GM23338 (cell line): ENCODE measurements around the gene PLS3. TPM values are rescaled to one million over a fixed set of nuclear protein-coding genes. Genes with fewer than 3 reads are reported as not detected.

Experiments used
- ATAC-seq: fragments of 200-7000 bp; cut with Tn5 transposase; 3 replicates; pipeline ENCODE4 v1.9.1; 2020
- DNase-seq: peaks from one replicate; pipeline ENCODE4 v3.0.0-alpha.2; 2015; ENCODE audit warnings: low spot score
- H2AFZ ChIP-seq: fragments of 200-600 bp; sonication (generic); 2 replicates; pipeline ENCODE4 v1.8.0; 2016; ENCODE audit warnings: antibody characterized with exemption, mild to moderate bottlenecking, moderate library complexity
- H3F3A ChIP-seq: fragments of 200-600 bp; sonication (generic); replicated peaks from 2 replicates; pipeline ENCODE4 v1.8.0; 2017; ENCODE audit warnings: antibody characterized with exemption, mixed run types, low read depth
- H3K27ac ChIP-seq: fragments of 200-600 bp; sonication (generic); 2 replicates; pipeline ENCODE4 v1.6.1; 2016; ENCODE audit warnings: low read depth
- H3K27me3 ChIP-seq: fragments of 200-600 bp; sonication (generic); 2 replicates; pipeline ENCODE4 v1.8.0; 2016; ENCODE audit warnings: mild to moderate bottlenecking, mixed run types, moderate library complexity; ENCODE audit not compliant: insufficient read depth
- H3K36me3 ChIP-seq: fragments of 200-600 bp; sonication (generic); 2 replicates; pipeline ENCODE4 v1.8.0; 2016; ENCODE audit warnings: mild to moderate bottlenecking; ENCODE audit not compliant: insufficient read depth
- H3K4me1 ChIP-seq: fragments of 200-600 bp; sonication (generic); 2 replicates; pipeline ENCODE4 v1.8.0; 2016; ENCODE audit warnings: mild to moderate bottlenecking, moderate library complexity; ENCODE audit not compliant: insufficient read depth
- H3K4me2 ChIP-seq: fragments of 200-600 bp; sonication (generic); 2 replicates; pipeline ENCODE4 v1.7.1; 2017; ENCODE audit warnings: mixed run types
- H3K4me3 ChIP-seq: fragments of 200-600 bp; sonication (generic); 2 replicates; pipeline ENCODE4 v1.6.1; 2016; ENCODE audit warnings: mixed run types
- H3K79me2 ChIP-seq: fragments of 200-600 bp; sonication (generic); replicated peaks from 2 replicates; pipeline ENCODE4 v1.8.0; 2017; ENCODE audit warnings: mild to moderate bottlenecking; ENCODE audit not compliant: insufficient read depth
- H3K9me2 ChIP-seq: fragments of 200-600 bp; sonication (generic); 2 replicates; pipeline ENCODE4 v1.8.0; 2017; ENCODE audit not compliant: insufficient read depth
- H4K20me1 ChIP-seq: fragments of 200-600 bp; sonication (generic); replicated peaks from 2 replicates; pipeline ENCODE4 v1.8.0; 2017; ENCODE audit warnings: mild to moderate bottlenecking; ENCODE audit not compliant: insufficient read depth
- H3K27ac Mint-ChIP-seq: 2 replicates; pipeline ENCODE4 v1.8.0; 2020; ENCODE audit warnings: inconsistent platforms, mild to moderate bottlenecking, moderate library complexity, mixed read lengths
- H3K27me3 Mint-ChIP-seq: 3 replicates; pipeline ENCODE4 v1.8.0; 2022; ENCODE audit warnings: low read depth, mild to moderate bottlenecking, moderate library complexity, mixed read lengths, inconsistent platforms; ENCODE audit not compliant: insufficient read depth, poor library complexity
- H3K36me3 Mint-ChIP-seq: 3 replicates; pipeline ENCODE4 v1.8.0; 2021; ENCODE audit warnings: low read depth, mild to moderate bottlenecking, inconsistent platforms, moderate library complexity, mixed read lengths
- H3K4me1 Mint-ChIP-seq: 3 replicates; pipeline ENCODE4 v1.8.0; 2020; ENCODE audit warnings: mild to moderate bottlenecking, inconsistent platforms, mixed read lengths
- H3K4me3 Mint-ChIP-seq: 3 replicates; pipeline ENCODE4 v1.8.0; 2021; ENCODE audit warnings: moderate library complexity, mild to moderate bottlenecking, inconsistent platforms, mixed read lengths
- H3K9me3 Mint-ChIP-seq: 3 replicates; pipeline ENCODE4 v1.8.0; 2020; ENCODE audit warnings: moderate library complexity, mild to moderate bottlenecking, inconsistent platforms, mixed read lengths
- EZH2 ChIP-seq: fragments of 200-600 bp; sonication (generic); IDR thresholded peaks from one replicate; pipeline ENCODE4 v1.8.0; 2017; ENCODE audit warnings: antibody characterized with exemption, mild to moderate bottlenecking, low read depth; ENCODE audit not compliant: unreplicated experiment
- JUNB ChIP-seq: IDR thresholded peaks from one replicate; pipeline ENCODE4 v1.6.1; 2016; ENCODE audit warnings: antibody characterized with exemption; ENCODE audit not compliant: unreplicated experiment
- NANOG ChIP-seq: IDR thresholded peaks from 2 replicates; pipeline ENCODE4 v1.6.1; 2016; ENCODE audit warnings: antibody characterized with exemption, borderline replicate concordance
- POLR2AphosphoS5 ChIP-seq: IDR thresholded peaks from 2 replicates; pipeline ENCODE4 v1.6.1; 2016; ENCODE audit warnings: antibody characterized with exemption, low read depth
- STAT1 ChIP-seq: IDR thresholded peaks from one replicate; pipeline ENCODE4 v1.6.1; 2016; ENCODE audit warnings: antibody characterized with exemption; ENCODE audit not compliant: unreplicated experiment
- ZNF331 ChIP-seq: fragments of 250-450 bp; sonication (Bioruptor Pico); IDR thresholded peaks from 2 replicates; pipeline ENCODE4 v1.5.0; 2020; ENCODE audit warnings: low read depth, mild to moderate bottlenecking, moderate library complexity
- polyA plus RNA-seq: library from polyadenylated mRNA; unstranded; fragments of >200 nt; fragmentation: Nextera tagmentation; extraction: Ambion mirVana; gene quantifications from 2 replicates; pipeline ENCODE4 v1.2.1, GENCODE V29; 2016
- total RNA-seq: library from RNA; depleted of rRNA; stranded (reverse); fragments of >200 nt; shearing (Covaris generic); gene quantifications from 2 replicates; pipeline ENCODE4 v1.2.3, GENCODE V29; 2014
- TF ChIP-seq, protein P1 (sequence below), 2 experiments: fragments of 200-600 bp in 1 of 2; sonication (generic) in 1 of 2; conservative IDR thresholded peaks; 2 replicates each; pipeline versions ENCODE4 v1.5.1 to v1.6.1; 2016 to 2017; ENCODE audit warnings: antibody characterized with exemption in 2 of 2, low read depth in 2 of 2, mild to moderate bottlenecking in 2 of 2, moderate library complexity in 1 of 2
- TF ChIP-seq, protein P2 (sequence below): IDR thresholded peaks from one replicate; pipeline ENCODE4 v1.6.1; 2018; ENCODE audit warnings: antibody characterized with exemption; ENCODE audit not compliant: unreplicated experiment
- TF ChIP-seq, protein P3 (sequence below): fragments of 250-450 bp; sonication (Bioruptor Pico); IDR thresholded peaks from 2 replicates; pipeline ENCODE4 v1.5.0; 2020; ENCODE audit warnings: mild to moderate bottlenecking, moderate library complexity

The PLS3 gene
- total and polyA plus RNA-seq, 2 experiments from 2014 or later: 81.6 to 128 TPM

DNA sequence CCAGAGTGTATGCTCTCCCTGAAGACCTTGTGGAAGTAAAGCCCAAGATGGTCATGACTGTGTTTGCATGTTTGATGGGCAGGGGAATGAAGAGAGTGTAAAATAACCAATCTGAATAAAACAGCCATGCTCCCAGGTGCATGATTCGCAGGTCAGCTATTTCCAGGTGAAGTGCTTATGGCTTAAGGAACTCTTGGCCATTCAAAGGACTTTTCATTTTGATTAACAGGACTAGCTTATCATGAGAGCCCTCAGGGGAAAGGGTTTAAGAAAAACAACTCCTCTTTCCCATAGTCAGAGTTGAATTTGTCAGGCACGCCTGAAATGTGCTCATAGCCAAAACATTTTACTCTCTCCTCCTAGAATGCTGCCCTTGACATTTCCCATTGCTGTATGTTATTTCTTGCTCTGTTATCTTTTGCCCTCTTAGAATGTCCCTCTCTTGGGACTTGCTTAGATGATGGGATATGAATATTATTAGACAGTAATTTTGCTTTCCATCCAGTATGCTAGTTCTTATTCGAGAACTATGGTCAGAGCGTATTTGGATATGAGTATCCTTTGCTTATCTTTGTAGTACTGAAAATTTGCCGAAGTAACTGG is 88.6 kb downstream of the PLS3 start (continued):
- TF ChIP-seq, protein P1, sequence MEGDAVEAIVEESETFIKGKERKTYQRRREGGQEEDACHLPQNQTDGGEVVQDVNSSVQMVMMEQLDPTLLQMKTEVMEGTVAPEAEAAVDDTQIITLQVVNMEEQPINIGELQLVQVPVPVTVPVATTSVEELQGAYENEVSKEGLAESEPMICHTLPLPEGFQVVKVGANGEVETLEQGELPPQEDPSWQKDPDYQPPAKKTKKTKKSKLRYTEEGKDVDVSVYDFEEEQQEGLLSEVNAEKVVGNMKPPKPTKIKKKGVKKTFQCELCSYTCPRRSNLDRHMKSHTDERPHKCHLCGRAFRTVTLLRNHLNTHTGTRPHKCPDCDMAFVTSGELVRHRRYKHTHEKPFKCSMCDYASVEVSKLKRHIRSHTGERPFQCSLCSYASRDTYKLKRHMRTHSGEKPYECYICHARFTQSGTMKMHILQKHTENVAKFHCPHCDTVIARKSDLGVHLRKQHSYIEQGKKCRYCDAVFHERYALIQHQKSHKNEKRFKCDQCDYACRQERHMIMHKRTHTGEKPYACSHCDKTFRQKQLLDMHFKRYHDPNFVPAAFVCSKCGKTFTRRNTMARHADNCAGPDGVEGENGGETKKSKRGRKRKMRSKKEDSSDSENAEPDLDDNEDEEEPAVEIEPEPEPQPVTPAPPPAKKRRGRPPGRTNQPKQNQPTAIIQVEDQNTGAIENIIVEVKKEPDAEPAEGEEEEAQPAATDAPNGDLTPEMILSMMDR (conservative IDR thresholded peaks at IDR 0.05; ENCODE audit: low read depth in 2 of 2): no peak

DNA sequence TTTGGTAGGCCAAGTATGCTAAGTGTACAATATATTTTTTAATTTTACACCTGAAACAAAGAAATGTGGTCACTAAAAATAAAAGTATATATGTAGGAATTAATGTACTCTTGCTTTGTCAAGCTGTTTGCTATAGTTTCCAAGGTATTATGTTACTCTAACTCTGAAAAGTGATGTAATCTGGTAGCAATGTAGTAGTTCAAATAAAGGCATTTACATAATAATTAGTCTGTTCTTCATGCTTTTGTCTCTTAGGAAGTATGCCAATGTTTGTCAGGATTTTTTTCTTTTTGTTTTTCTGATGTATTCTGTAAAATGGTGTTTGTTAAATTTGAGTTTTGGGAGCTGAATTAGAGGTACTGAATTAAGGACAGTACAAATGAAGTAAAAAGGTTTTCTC is 89.5 kb downstream of the PLS3 start:
- peak; percentile 52 for DNase-seq
- Mint-ChIP-seq H3K27me3 (peaks cover 1% of the 10 kb centered on the region), H3K9me3 (no peaks in the 10 kb centered on the region), H3K27ac (peak overlapping the region; percentile 97), H3K36me3 (peaks cover 31% of the 10 kb centered on the region; the same call in 2 of the 3 replicates), H3K4me3 (peak overlapping the region; percentile 54), H3K4me1 (peaks cover 21% of the 10 kb centered on the region)
- peaks cover 13% of the 10 kb centered on the region for H3K4me1 ChIP-seq
- H3K27me3 ChIP-seq: no peaks in the 10 kb centered on the region
- peak overlapping the region; percentile 4; the same call in 1 of the 2 replicates for H3K4me3 ChIP-seq
- no peaks in the 10 kb centered on the region for H4K20me1 ChIP-seq
- H3K9me2 ChIP-seq: no peaks in the 10 kb centered on the region
- peak overlapping the region; percentile 89 for H3K27ac ChIP-seq
- no peaks in the 10 kb centered on the region for H3F3A ChIP-seq
- H3K79me2 ChIP-seq: no peaks in the 10 kb centered on the region
- no peak overlapping the region for H2AFZ ChIP-seq
- ATAC-seq: peak; percentile 75
- H3K4me2 ChIP-seq: peak overlapping the region; percentile 34
- TF ChIP-seq, protein P2, sequence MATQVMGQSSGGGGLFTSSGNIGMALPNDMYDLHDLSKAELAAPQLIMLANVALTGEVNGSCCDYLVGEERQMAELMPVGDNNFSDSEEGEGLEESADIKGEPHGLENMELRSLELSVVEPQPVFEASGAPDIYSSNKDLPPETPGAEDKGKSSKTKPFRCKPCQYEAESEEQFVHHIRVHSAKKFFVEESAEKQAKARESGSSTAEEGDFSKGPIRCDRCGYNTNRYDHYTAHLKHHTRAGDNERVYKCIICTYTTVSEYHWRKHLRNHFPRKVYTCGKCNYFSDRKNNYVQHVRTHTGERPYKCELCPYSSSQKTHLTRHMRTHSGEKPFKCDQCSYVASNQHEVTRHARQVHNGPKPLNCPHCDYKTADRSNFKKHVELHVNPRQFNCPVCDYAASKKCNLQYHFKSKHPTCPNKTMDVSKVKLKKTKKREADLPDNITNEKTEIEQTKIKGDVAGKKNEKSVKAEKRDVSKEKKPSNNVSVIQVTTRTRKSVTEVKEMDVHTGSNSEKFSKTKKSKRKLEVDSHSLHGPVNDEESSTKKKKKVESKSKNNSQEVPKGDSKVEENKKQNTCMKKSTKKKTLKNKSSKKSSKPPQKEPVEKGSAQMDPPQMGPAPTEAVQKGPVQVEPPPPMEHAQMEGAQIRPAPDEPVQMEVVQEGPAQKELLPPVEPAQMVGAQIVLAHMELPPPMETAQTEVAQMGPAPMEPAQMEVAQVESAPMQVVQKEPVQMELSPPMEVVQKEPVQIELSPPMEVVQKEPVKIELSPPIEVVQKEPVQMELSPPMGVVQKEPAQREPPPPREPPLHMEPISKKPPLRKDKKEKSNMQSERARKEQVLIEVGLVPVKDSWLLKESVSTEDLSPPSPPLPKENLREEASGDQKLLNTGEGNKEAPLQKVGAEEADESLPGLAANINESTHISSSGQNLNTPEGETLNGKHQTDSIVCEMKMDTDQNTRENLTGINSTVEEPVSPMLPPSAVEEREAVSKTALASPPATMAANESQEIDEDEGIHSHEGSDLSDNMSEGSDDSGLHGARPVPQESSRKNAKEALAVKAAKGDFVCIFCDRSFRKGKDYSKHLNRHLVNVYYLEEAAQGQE: no peak
- TF ChIP-seq NANOG (peak; percentile 61), POLR2AphosphoS5 (no peak), STAT1 (no peak), JUNB (no peak), ZNF331 (CRISPR knock-in tag) (no peak), EZH2 (no peak)
- TF ChIP-seq, protein P3, sequence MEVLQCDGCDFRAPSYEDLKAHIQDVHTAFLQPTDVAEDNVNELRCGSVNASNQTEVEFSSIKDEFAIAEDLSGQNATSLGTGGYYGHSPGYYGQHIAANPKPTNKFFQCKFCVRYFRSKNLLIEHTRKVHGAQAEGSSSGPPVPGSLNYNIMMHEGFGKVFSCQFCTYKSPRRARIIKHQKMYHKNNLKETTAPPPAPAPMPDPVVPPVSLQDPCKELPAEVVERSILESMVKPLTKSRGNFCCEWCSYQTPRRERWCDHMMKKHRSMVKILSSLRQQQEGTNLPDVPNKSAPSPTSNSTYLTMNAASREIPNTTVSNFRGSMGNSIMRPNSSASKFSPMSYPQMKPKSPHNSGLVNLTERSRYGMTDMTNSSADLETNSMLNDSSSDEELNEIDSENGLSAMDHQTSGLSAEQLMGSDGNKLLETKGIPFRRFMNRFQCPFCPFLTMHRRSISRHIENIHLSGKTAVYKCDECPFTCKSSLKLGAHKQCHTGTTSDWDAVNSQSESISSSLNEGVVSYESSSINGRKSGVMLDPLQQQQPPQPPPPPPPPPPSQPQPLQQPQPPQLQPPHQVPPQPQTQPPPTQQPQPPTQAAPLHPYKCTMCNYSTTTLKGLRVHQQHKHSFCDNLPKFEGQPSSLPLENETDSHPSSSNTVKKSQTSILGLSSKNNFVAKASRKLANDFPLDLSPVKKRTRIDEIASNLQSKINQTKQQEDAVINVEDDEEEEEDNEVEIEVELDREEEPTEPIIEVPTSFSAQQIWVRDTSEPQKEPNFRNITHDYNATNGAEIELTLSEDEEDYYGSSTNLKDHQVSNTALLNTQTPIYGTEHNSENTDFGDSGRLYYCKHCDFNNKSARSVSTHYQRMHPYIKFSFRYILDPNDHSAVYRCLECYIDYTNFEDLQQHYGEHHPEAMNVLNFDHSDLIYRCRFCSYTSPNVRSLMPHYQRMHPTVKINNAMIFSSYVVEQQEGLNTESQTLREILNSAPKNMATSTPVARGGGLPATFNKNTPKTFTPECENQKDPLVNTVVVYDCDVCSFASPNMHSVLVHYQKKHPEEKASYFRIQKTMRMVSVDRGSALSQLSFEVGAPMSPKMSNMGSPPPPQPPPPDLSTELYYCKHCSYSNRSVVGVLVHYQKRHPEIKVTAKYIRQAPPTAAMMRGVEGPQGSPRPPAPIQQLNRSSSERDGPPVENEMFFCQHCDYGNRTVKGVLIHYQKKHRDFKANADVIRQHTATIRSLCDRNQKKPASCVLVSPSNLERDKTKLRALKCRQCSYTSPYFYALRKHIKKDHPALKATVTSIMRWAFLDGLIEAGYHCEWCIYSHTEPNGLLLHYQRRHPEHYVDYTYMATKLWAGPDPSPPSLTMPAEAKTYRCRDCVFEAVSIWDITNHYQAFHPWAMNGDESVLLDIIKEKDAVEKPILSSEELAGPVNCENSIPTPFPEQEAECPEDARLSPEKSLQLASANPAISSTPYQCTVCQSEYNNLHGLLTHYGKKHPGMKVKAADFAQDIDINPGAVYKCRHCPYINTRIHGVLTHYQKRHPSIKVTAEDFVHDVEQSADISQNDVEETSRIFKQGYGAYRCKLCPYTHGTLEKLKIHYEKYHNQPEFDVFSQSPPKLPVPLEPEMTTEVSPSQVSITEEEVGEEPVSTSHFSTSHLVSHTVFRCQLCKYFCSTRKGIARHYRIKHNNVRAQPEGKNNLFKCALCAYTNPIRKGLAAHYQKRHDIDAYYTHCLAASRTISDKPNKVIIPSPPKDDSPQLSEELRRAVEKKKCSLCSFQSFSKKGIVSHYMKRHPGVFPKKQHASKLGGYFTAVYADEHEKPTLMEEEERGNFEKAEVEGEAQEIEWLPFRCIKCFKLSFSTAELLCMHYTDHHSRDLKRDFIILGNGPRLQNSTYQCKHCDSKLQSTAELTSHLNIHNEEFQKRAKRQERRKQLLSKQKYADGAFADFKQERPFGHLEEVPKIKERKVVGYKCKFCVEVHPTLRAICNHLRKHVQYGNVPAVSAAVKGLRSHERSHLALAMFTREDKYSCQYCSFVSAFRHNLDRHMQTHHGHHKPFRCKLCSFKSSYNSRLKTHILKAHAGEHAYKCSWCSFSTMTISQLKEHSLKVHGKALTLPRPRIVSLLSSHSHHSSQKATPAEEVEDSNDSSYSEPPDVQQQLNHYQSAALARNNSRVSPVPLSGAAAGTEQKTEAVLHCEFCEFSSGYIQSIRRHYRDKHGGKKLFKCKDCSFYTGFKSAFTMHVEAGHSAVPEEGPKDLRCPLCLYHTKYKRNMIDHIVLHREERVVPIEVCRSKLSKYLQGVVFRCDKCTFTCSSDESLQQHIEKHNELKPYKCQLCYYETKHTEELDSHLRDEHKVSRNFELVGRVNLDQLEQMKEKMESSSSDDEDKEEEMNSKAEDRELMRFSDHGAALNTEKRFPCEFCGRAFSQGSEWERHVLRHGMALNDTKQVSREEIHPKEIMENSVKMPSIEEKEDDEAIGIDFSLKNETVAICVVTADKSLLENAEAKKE (CRISPR knock-in tag): no peak
- no peaks in the 10 kb centered on the region for H3K36me3 ChIP-seq
